Brain microvascular endothelial cell (primary cell): ENCODE data around the gene SMKR1.
A peak's percentile ranks its signal among the peaks of the same experiment; 100 is the strongest.

ENCODE experiments used
- DNase-seq: peaks from one replicate; pipeline ENCODE4 v3.0.0-alpha.2; 2020
- H3K27ac ChIP-seq: fragments of 250-450 bp; sonication (Bioruptor Pico); 2 replicates; pipeline ENCODE4 v1.5.1; 2020; ENCODE audit warnings: mild to moderate bottlenecking, moderate library complexity
- H3K27me3 ChIP-seq: fragments of 250-450 bp; sonication (Bioruptor Pico); replicated peaks from 2 replicates; pipeline ENCODE4 v1.5.1; 2020; ENCODE audit warnings: mild to moderate bottlenecking
- H3K36me3 ChIP-seq: fragments of 250-450 bp; sonication (Bioruptor Pico); replicated peaks from 2 replicates; pipeline ENCODE4 v1.5.1; 2020; ENCODE audit warnings: mild to moderate bottlenecking
- H3K4me3 ChIP-seq: 2 replicates; pipeline ENCODE4 v1.5.1; 2011; ENCODE audit warnings: low read depth, mild to moderate bottlenecking, control low read depth, low read length, moderate library complexity
- in situ Hi-C: cut with HindIII; loops from 2 replicates; pipeline ENCODE4 v1.10.0; 2017; ENCODE audit warnings: low sequenced_read_pairs, low pct_ligation_motif_present
- TF ChIP-seq, protein P1 (sequence below): IDR thresholded peaks from 2 replicates; pipeline ENCODE4 v1.5.1; 2011; ENCODE audit warnings: low read depth, mild to moderate bottlenecking, moderate library complexity, low read length, control low read depth, inconsistent platforms; ENCODE audit errors: missing control alignments

The SMKR1 gene

DNA sequence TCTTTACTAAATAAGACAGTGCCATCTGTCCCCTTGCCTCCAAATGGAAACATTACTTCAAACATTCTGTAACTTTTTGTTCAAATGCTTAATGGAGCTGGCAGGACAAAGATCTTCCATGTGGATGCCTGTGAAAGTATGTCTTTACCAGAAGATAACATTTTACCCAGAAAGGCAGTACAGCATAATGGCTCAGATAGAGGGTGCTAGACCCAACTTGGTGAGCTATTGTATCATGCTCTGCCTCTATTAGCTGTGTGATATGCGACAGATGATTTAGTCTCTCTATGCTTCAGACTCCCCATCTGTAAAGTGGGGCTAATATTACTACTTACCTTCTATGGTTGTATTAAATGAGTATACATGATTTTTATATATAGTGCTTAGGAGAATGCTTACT, 8.8 kb upstream of the SMKR1 start:
- H3K4me3 ChIP-seq: no peak overlapping the region
- no peaks in the 10 kb centered on the region for H3K36me3 ChIP-seq
- peak overlapping the region; percentile 75 for H3K27ac ChIP-seq
- no peaks in the 10 kb centered on the region for H3K27me3 ChIP-seq
- in situ Hi-C loops: no loop called here
- TF ChIP-seq, protein P1, sequence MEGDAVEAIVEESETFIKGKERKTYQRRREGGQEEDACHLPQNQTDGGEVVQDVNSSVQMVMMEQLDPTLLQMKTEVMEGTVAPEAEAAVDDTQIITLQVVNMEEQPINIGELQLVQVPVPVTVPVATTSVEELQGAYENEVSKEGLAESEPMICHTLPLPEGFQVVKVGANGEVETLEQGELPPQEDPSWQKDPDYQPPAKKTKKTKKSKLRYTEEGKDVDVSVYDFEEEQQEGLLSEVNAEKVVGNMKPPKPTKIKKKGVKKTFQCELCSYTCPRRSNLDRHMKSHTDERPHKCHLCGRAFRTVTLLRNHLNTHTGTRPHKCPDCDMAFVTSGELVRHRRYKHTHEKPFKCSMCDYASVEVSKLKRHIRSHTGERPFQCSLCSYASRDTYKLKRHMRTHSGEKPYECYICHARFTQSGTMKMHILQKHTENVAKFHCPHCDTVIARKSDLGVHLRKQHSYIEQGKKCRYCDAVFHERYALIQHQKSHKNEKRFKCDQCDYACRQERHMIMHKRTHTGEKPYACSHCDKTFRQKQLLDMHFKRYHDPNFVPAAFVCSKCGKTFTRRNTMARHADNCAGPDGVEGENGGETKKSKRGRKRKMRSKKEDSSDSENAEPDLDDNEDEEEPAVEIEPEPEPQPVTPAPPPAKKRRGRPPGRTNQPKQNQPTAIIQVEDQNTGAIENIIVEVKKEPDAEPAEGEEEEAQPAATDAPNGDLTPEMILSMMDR: peak; percentile 47
- DNase-seq: peak; percentile 19

DNA sequence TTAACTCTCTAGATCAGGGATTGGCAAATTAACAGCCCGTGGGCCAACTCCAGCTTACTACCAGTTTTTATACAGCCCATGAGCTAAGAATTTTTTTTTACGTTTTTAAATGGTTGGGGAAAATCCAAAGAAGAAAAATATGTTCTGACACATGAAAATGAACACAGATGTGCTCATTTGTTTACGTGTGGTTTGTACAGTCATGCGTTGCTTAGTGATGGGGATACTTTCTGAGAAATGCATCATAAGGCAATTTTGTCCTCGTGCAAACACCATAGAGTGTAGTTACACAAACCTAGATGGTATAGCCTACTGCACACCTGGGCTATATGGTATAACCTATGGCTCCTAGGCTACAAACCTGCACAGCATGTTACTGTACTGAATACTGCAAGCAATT, 8.3 kb upstream of the SMKR1 start:
- TF ChIP-seq, protein P1: no peak
- Histone ChIP-seq H3K27ac (peak overlapping the region; percentile 75), H3K4me3 (no peak overlapping the region), H3K27me3 (no peaks in the 10 kb centered on the region), H3K36me3 (no peaks in the 10 kb centered on the region)
- peak; percentile 81 for DNase-seq
- in situ Hi-C loops: no loop called here

DNA sequence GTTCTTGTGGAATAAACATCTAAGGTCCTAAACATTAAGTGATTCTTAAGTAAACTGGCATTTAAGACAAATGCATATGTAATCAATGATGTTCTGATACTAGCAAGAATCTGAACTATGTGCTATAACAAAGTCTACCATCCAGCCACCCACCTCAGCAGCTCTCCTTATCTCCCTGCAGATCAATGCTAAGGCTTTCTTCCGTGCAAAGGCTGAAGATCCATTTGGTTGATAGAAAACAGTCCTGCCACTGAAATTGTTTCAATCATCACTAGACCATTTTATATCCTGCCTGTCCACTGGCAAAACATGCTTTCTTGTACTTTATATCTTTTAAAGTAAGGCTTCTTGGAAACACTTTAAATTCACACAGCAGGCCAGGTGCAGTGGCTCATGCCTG, 6.3 kb upstream of the SMKR1 start:
- Histone ChIP-seq H3K36me3 (no peaks in the 10 kb centered on the region), H3K27me3 (no peaks in the 10 kb centered on the region), H3K27ac (no peak overlapping the region), H3K4me3 (no peak overlapping the region)
- TF ChIP-seq, protein P1: no peak
- in situ Hi-C loops: no loop called here
- no peak for DNase-seq

DNA sequence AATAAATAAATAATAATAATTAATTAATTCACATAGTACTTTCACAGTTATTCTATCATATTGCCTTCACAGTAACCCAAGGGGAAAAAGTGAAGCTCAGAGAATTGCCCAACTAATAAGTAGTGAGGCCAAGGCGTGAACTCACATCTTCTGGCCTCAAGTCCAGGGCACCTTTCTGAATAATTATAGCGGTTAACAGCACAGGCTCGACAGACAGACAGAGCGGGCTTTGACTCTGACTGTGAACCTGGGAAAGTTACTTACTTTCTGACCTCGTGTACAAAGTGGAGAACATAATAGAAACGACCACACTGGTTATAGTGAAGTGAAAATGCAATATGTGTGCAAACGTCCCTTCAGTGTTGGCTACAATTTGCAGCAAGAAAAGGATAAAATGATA, 5.7 kb upstream of the SMKR1 start:
- TF ChIP-seq, protein P1: no peak

GRCh38 chr7:129497156-129497555, 5.2 kb upstream of the SMKR1 start:
- in situ Hi-C loops: no loop called here
- TF ChIP-seq, protein P1: no peak
- no peaks in the 10 kb centered on the region for H3K27me3 ChIP-seq
- no peak overlapping the region for H3K4me3 ChIP-seq
- H3K27ac ChIP-seq: no peak overlapping the region
- H3K36me3 ChIP-seq: no peaks in the 10 kb centered on the region
- no peak for DNase-seq

More for the DNA sequence above, 5.7 kb upstream of the SMKR1 start:
- no peaks in the 10 kb centered on the region for H3K27me3 ChIP-seq
- in situ Hi-C loops: no loop called here
- H3K27ac ChIP-seq: no peak overlapping the region
- H3K36me3 ChIP-seq: no peaks in the 10 kb centered on the region
- DNase-seq: no peak
- no peak overlapping the region for H3K4me3 ChIP-seq

DNA sequence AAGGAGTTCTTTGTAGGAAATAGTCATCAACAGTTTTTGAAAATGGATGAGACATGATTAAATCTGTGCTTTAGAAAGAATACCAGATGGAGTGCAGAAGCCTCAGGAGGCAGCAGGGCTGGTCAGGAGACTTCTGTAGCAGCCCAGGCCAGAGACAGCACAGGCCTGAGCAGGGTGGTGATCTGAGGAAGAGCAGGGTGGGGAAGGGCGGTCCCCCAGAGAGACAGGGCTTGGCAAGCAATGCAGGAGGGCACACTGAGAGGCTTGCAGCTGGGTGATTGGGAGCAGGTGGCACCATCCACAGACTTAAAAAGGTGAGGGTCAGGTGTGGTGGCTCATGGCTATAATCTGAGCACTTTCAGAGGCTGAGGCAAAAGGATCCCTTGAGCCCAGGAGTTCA, 4.3 kb upstream of the SMKR1 start:
- Histone ChIP-seq H3K4me3 (no peak overlapping the region), H3K27me3 (no peaks in the 10 kb centered on the region), H3K36me3 (no peaks in the 10 kb centered on the region), H3K27ac (no peak overlapping the region)
- in situ Hi-C loops: no loop called here
- TF ChIP-seq, protein P1: no peak
- DNase-seq: no peak
